Mesenchymal stem cell (in vitro differentiated cells and primary cell): ENCODE measurements around the gene CAPZB.

ENCODE experiments used
- DNase-seq: peaks from one replicate; pipeline ENCODE4 v3.0.0-alpha.2; 2013
- H2AFZ ChIP-seq: one replicate; pipeline ENCODE4 v1.6.1; 2013; ENCODE audit warnings: low read depth, mild to moderate bottlenecking, control low read depth, inconsistent platforms, low read length, moderate library complexity
- H2AK5ac ChIP-seq: 2 replicates; pipeline ENCODE4 v1.6.1; 2013; ENCODE audit warnings: low read length, moderate library complexity, mild to moderate bottlenecking, inconsistent platforms; ENCODE audit not compliant: severe bottlenecking
- H2BK120ac ChIP-seq: one replicate; pipeline ENCODE4 v1.6.1; 2013; ENCODE audit warnings: low read depth, mild to moderate bottlenecking, inconsistent platforms, low read length, moderate library complexity
- H2BK12ac ChIP-seq, 2 experiments: one replicate each; pipeline ENCODE4 v1.6.1; 2013; ENCODE audit warnings: inconsistent platforms in 2 of 2, low read length in 2 of 2, mild to moderate bottlenecking in 2 of 2, moderate library complexity in 2 of 2, control low read depth in 1 of 2
- H2BK15ac ChIP-seq: one replicate; pipeline ENCODE4 v1.6.1; 2013; ENCODE audit warnings: mild to moderate bottlenecking, low read depth, inconsistent platforms; ENCODE audit not compliant: poor library complexity, severe bottlenecking
- H2BK5ac ChIP-seq: 2 replicates; pipeline ENCODE4 v1.6.1; 2013; ENCODE audit warnings: low read depth, mild to moderate bottlenecking, low read length, control low read depth, inconsistent platforms; ENCODE audit not compliant: poor library complexity, severe bottlenecking
- H3K14ac ChIP-seq, 2 experiments: one replicate each; pipeline ENCODE4 v1.6.1; 2013; ENCODE audit warnings: inconsistent platforms in 2 of 2, low read length in 2 of 2, control low read depth in 1 of 2, mild to moderate bottlenecking in 1 of 2, moderate library complexity in 1 of 2
- H3K18ac ChIP-seq, 2 experiments: one replicate each; pipeline ENCODE4 v1.6.1; 2013; ENCODE audit warnings: inconsistent platforms in 2 of 2, low read length in 2 of 2, control low read depth in 1 of 2, low read depth in 1 of 2, mild to moderate bottlenecking in 1 of 2
- H3K23ac ChIP-seq, 2 experiments: one replicate each; pipeline ENCODE4 v1.6.1; 2013; ENCODE audit warnings: inconsistent platforms in 2 of 2, low read length in 2 of 2, mild to moderate bottlenecking in 2 of 2, moderate library complexity in 2 of 2, control low read depth in 1 of 2
- H3K27ac ChIP-seq: 2 replicates; pipeline ENCODE4 v1.5.1; 2013; ENCODE audit warnings: mild to moderate bottlenecking, moderate library complexity, low read length, control low read depth, inconsistent platforms; ENCODE audit not compliant: poor library complexity, severe bottlenecking
- H3K27me3 ChIP-seq, 2 experiments: 2 replicates each; pipeline versions ENCODE4 v1.6.1 to v1.7.0; 2013; ENCODE audit warnings: low read length in 2 of 2, mild to moderate bottlenecking in 2 of 2, moderate library complexity in 2 of 2, control low read depth in 1 of 2, inconsistent platforms in 1 of 2; ENCODE audit not compliant: control insufficient read depth in 1 of 2, insufficient read depth in 1 of 2
- H3K36me3 ChIP-seq, 2 experiments: 2 replicates each; pipeline versions ENCODE4 v1.6.1 to v1.7.0; 2013; ENCODE audit warnings: low read length in 2 of 2, control low read depth in 1 of 2, inconsistent platforms in 1 of 2, low read depth in 1 of 2, mild to moderate bottlenecking in 1 of 2; ENCODE audit not compliant: insufficient read depth in 2 of 2, control insufficient read depth in 1 of 2
- H3K4ac ChIP-seq, 2 experiments: one replicate each; pipeline ENCODE4 v1.6.1; 2013; ENCODE audit warnings: inconsistent platforms in 2 of 2, low read length in 2 of 2, mild to moderate bottlenecking in 2 of 2, moderate library complexity in 2 of 2, control low read depth in 1 of 2, low read depth in 1 of 2
- H3K4me1 ChIP-seq: 2 replicates; pipeline ENCODE4 v1.6.1; 2013; ENCODE audit warnings: low read depth, low read length, control low read depth; ENCODE audit not compliant: control insufficient read depth, insufficient read depth
- H3K4me2 ChIP-seq: 2 replicates; pipeline ENCODE4 v1.6.1; 2013; ENCODE audit warnings: low read length, mild to moderate bottlenecking, inconsistent platforms; ENCODE audit not compliant: poor library complexity, severe bottlenecking
- H3K4me3 ChIP-seq, 2 experiments: 2 replicates each; pipeline versions ENCODE4 v1.5.1 to v1.7.0; 2013; ENCODE audit warnings: low read length in 2 of 2, mild to moderate bottlenecking in 2 of 2, control low read depth in 1 of 2, low read depth in 1 of 2; ENCODE audit not compliant: insufficient read depth in 1 of 2
- H3K79me1 ChIP-seq: replicated peaks from 2 replicates; pipeline ENCODE4 v1.6.1; 2013; ENCODE audit warnings: mild to moderate bottlenecking, control low read depth, low read length, inconsistent platforms; ENCODE audit not compliant: poor library complexity, severe bottlenecking
- H3K9ac ChIP-seq: 2 replicates; pipeline ENCODE4 v1.7.0; 2013; ENCODE audit warnings: mild to moderate bottlenecking, low read length, moderate library complexity
- H3K9me3 ChIP-seq: 2 replicates; pipeline ENCODE4 v1.7.0; 2013; ENCODE audit warnings: mild to moderate bottlenecking, low read length; ENCODE audit not compliant: control insufficient read depth
- H4K8ac ChIP-seq: one replicate; pipeline ENCODE4 v1.6.1; 2013; ENCODE audit warnings: inconsistent platforms, mild to moderate bottlenecking, low read length, moderate library complexity
- H4K91ac ChIP-seq: one replicate; pipeline ENCODE4 v1.6.1; 2013; ENCODE audit warnings: mild to moderate bottlenecking, low read length, inconsistent platforms
- WGBS: methylation state at CpG from one replicate; pipeline ENCODE4 v1.1.7; 2013; ENCODE audit warnings: mixed read lengths; 5-methylcytosine and 5-hydroxymethylcytosine counted together

CAPZB gene

GRCh38 chr1:19419691-19420090 lies 65.6 kb downstream of the CAPZB start:
- peaks cover 24 to 43% of the 10 kb centered on the region in 2 experiments for H3K36me3 ChIP-seq
- no peak overlapping the region for H3K14ac ChIP-seq
- no peak overlapping the region for H4K91ac ChIP-seq
- H3K4me3 ChIP-seq: no peak overlapping the region
- WGBS: 96% methylated on average over 9 of the region's 9 CpGs
- no peak overlapping the region for H3K27ac ChIP-seq
- H2BK5ac ChIP-seq: no peak overlapping the region
- no peak overlapping the region for H2BK120ac ChIP-seq
- H3K4me2 ChIP-seq: no peak overlapping the region
- H3K23ac ChIP-seq: no peak overlapping the region
- H3K9ac ChIP-seq: no peak overlapping the region
- H2BK15ac ChIP-seq: no peak overlapping the region
- H3K18ac ChIP-seq: no peak overlapping the region
- H3K4ac ChIP-seq: no peak overlapping the region
- no peak overlapping the region for H4K8ac ChIP-seq
- no peak for DNase-seq
- no peaks in the 10 kb centered on the region for H3K9me3 ChIP-seq
- no peak overlapping the region for H2BK12ac ChIP-seq
- H3K79me1 ChIP-seq: peaks cover 18% of the 10 kb centered on the region
- no peaks in the 10 kb centered on the region for H3K27me3 ChIP-seq
- no peak overlapping the region for H2AFZ ChIP-seq
- H3K4me1 ChIP-seq: peaks cover 3% of the 10 kb centered on the region
- no peak overlapping the region for H2AK5ac ChIP-seq

- H2BK12ac ChIP-seq: no peak overlapping the region
- no peak overlapping the region for H3K14ac ChIP-seq
- no peak overlapping the region for H3K4me3 ChIP-seq
- H3K4ac ChIP-seq: no peak overlapping the region
- H2BK5ac ChIP-seq: no peak overlapping the region
- H3K18ac ChIP-seq: no peak overlapping the region
- no peak overlapping the region for H4K8ac ChIP-seq
- H3K23ac ChIP-seq: no peak overlapping the region
- no peaks in the 10 kb centered on the region for H3K9me3 ChIP-seq
- H2BK15ac ChIP-seq: no peak overlapping the region
- no peak overlapping the region for H2BK120ac ChIP-seq
- no peaks in the 10 kb centered on the region for H3K27me3 ChIP-seq
- H3K9ac ChIP-seq: peak overlapping the region; percentile 14
- H2AFZ ChIP-seq: no peak overlapping the region
- H3K79me1 ChIP-seq: peaks cover 18% of the 10 kb centered on the region
- H4K91ac ChIP-seq: no peak overlapping the region
- H2AK5ac ChIP-seq: no peak overlapping the region
- H3K4me1 ChIP-seq: peaks cover 2% of the 10 kb centered on the region
- peaks cover 29 to 43% of the 10 kb centered on the region in 2 experiments for H3K36me3 ChIP-seq
- peak; percentile 59 for DNase-seq
- H3K4me2 ChIP-seq: no peak overlapping the region
- H3K27ac ChIP-seq: no peak overlapping the region
- 100% methylated on average over 2 of the region's 5 CpGs for WGBS
These were observed 66.8 kb downstream of the CAPZB start for GRCh38 chr1:19418503-19418971.

GRCh38 chr1:19416921-19417470 lies 68.3 kb downstream of the CAPZB start:
- Histone ChIP-seq H2AFZ (no peak overlapping the region), H3K4me1 (no peaks in the 10 kb centered on the region), H3K27ac (no peak overlapping the region), H3K4me2 (no peak overlapping the region), H3K4me3 (no peak overlapping the region), H3K36me3 (peaks cover 30 to 53% of the 10 kb centered on the region in 2 experiments), H3K4ac (no peak overlapping the region), H3K23ac (no peak overlapping the region), H2BK12ac (no peak overlapping the region), H3K18ac (no peak overlapping the region), H2BK15ac (no peak overlapping the region), H2BK120ac (no peak overlapping the region), H3K9me3 (no peaks in the 10 kb centered on the region), H3K27me3 (no peaks in the 10 kb centered on the region), H3K14ac (no peak overlapping the region), H4K91ac (no peak overlapping the region), H4K8ac (no peak overlapping the region), H2BK5ac (no peak overlapping the region), H3K79me1 (peaks cover 26% of the 10 kb centered on the region), H3K9ac (peak overlapping the region; percentile 33), H2AK5ac (no peak overlapping the region)
- WGBS: 98% methylated on average over 5 of the region's 6 CpGs
- no peak for DNase-seq

- peaks cover 32% of the 10 kb centered on the region for H3K79me1 ChIP-seq
- no peak for DNase-seq
- no peak overlapping the region for H3K23ac ChIP-seq
- H2BK120ac ChIP-seq: no peak overlapping the region
- no peaks in the 10 kb centered on the region for H3K27me3 ChIP-seq
- H4K91ac ChIP-seq: no peak overlapping the region
- no peak overlapping the region for H2BK12ac ChIP-seq
- no peak overlapping the region for H3K14ac ChIP-seq
- H3K4me1 ChIP-seq: no peaks in the 10 kb centered on the region
- no peak overlapping the region for H2AFZ ChIP-seq
- H2AK5ac ChIP-seq: no peak overlapping the region
- no peak overlapping the region for H2BK15ac ChIP-seq
- no peaks in the 10 kb centered on the region for H3K9me3 ChIP-seq
- WGBS: 100% methylated on average over 4 of the region's 5 CpGs
- H3K4me2 ChIP-seq: no peak overlapping the region
- H3K4ac ChIP-seq: no peak overlapping the region
- H2BK5ac ChIP-seq: no peak overlapping the region
- H3K36me3 ChIP-seq: peaks cover 35 to 61% of the 10 kb centered on the region in 2 experiments
- no peak overlapping the region for H3K27ac ChIP-seq
- no peak overlapping the region for H4K8ac ChIP-seq
- H3K4me3 ChIP-seq: no peak overlapping the region
- peak overlapping the region; percentile 23 for H3K9ac ChIP-seq
- H3K18ac ChIP-seq: no peak overlapping the region
These were observed 69.2 kb downstream of the CAPZB start for GRCh38 chr1:19416145-19416544.
